ENCODE results near the gene PLEKHH3. TPM values are rescaled to one million over a fixed set of nuclear protein-coding genes. Genes with fewer than 3 reads are reported as not detected.
"Not testable (repeated sequence)": the region's sequence is repeated elsewhere in the genome, so short reads cannot be mapped to it uniquely, and the experiment has no call there.

Gene PLEKHH3
- total RNA-seq, 1 donor from 2014 or later: 0.52 TPM

DNA sequence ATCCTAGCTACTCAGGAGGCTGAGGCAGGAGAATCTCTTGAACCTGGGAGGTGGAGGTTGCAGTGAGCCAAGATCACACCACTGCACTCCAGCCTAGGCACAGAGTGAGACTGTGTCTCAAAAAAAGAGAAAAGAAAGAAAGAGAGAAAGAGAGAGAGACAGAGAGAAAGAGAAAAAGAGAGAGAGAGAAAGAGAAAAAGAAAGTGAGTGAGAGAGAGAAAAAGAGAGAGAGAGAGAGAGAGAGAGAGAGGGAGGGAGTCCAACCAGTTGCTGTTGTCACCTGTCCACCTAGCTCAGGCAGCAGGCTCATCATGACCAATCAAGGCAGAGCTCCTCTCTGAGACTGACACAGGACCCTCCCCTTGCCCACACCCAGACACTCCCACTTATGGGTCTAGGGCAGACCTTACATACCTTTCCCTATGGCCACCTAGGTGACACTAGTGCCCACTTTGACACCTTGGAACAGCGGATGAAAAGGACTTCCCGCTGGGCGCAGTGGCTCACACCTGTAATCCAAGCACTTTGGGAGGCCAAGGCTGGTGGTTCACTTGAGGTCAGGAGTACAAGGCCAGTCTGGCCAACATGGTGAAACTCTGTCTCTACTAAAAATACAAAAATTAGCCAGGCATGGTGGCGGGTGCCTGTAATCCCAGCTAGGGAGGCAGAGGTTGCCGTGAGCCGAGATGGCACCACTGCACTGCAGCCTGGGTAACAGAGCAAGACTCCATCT is 49.6 kb downstream of the PLEKHH3 start:
- H3K36me3 Mint-ChIP-seq (ENCODE audit: low read depth); H3K27ac Mint-ChIP-seq; H3K27me3 Mint-ChIP-seq (ENCODE audit: insufficient read depth); H3K9me3 Mint-ChIP-seq; intact Hi-C loops (cut with micrococcal nuclease); H3K4me1 Mint-ChIP-seq (ENCODE audit: low read depth); H3K4me3 Mint-ChIP-seq; DNase-seq (ENCODE audit: low spot score): not testable (repeated sequence)

- Mint-ChIP-seq H3K9me3 (no peaks in the 10 kb centered on the region), H3K27me3 (ENCODE audit: insufficient read depth) (no peaks in the 10 kb centered on the region), H3K27ac (no peak overlapping the region), H3K4me1 (ENCODE audit: low read depth) (peaks cover 3% of the 10 kb centered on the region), H3K36me3 (ENCODE audit: low read depth) (no peaks in the 10 kb centered on the region), H3K4me3 (no peak overlapping the region)
- DNase-seq (ENCODE audit: low spot score): no peak
- intact Hi-C loops (cut with micrococcal nuclease): no loop called here
Measured at GRCh38 chr17:42623732-42624596, 52.8 kb downstream of the PLEKHH3 start.

GRCh38 chr17:42623271-42623670 is 53.5 kb downstream of the PLEKHH3 start:
- intact Hi-C loops (cut with micrococcal nuclease): no loop called here
- DNase-seq (ENCODE audit: low spot score): no peak
- Mint-ChIP-seq H3K27me3 (ENCODE audit: insufficient read depth) (no peaks in the 10 kb centered on the region), H3K9me3 (no peaks in the 10 kb centered on the region), H3K36me3 (ENCODE audit: low read depth) (no peaks in the 10 kb centered on the region), H3K4me1 (ENCODE audit: low read depth) (peaks cover 10% of the 10 kb centered on the region), H3K4me3 (no peak overlapping the region), H3K27ac (no peak overlapping the region)

DNA sequence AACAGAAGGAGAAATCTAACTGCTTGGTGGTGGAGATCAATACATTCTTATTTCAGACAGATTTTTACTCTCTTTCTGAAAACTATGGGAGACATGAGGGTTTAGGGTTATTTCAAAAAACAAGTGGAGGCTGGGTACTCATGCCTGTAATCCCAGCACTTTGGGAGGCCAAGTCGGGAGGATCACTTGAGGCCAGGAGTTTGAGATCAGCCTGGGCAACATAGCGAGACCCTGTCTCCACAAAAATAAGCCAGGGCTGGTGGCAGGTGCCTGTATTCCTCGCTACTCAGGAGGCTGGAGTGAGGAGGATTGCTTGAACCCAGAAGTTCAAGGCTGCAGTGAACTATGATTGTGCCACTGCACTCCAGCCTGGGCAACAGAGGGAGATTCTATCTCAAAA is 54.8 kb downstream of the PLEKHH3 start:
- peaks cover 17% of the 10 kb centered on the region for H3K4me1 Mint-ChIP-seq (ENCODE audit: low read depth)
- intact Hi-C loops (cut with micrococcal nuclease); DNase-seq (ENCODE audit: low spot score); H3K27ac Mint-ChIP-seq; H3K9me3 Mint-ChIP-seq; H3K36me3 Mint-ChIP-seq (ENCODE audit: low read depth); H3K27me3 Mint-ChIP-seq (ENCODE audit: insufficient read depth); H3K4me3 Mint-ChIP-seq: not testable (repeated sequence)

DNA sequence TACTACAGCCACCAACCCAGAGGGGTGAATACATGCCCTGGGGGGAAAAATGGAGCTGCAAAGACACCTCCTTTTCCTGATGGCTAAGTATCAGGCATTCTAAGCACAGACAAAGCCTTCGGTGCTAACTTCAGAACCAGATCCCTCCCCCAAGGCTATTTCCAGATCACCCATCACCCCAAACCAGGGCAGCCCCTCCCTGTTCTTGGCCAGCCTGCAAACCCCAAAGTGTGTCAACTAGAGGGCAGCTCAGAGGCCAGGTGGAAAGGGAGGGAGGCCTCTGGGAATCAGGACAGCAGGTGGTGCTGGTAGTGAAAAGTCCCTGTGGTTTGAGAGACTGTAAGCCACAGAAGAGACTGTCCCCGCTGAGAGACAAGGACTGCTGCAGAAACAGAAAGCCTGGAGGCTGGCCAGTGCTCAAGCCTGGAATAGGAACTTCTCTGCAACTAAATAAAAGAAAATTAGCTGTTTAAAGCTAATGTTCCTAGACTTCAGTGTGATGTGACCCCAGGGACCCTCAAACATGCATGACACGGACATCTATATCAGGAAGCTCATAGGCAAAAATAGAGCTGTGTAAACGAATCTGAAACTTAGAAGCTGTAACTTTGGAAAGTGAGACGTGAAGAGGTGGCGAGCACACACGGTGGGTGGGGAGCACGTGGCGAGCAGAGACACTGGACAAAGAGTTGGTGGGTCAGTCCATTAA is 58.2 kb downstream of the PLEKHH3 start:
- Mint-ChIP-seq H3K9me3 (no peaks in the 10 kb centered on the region), H3K27ac (no peak overlapping the region), H3K36me3 (ENCODE audit: low read depth) (peaks cover 15% of the 10 kb centered on the region), H3K4me1 (ENCODE audit: low read depth) (peaks cover 17% of the 10 kb centered on the region), H3K27me3 (ENCODE audit: insufficient read depth) (no peaks in the 10 kb centered on the region), H3K4me3 (no peak overlapping the region)
- intact Hi-C loops (cut with micrococcal nuclease): no loop called here
- no peak for DNase-seq (ENCODE audit: low spot score)

GRCh38 chr17:42617956-42618431 is 58.8 kb downstream of the PLEKHH3 start:
- Mint-ChIP-seq H3K27me3 (ENCODE audit: insufficient read depth) (no peaks in the 10 kb centered on the region), H3K36me3 (ENCODE audit: low read depth) (peaks cover 17% of the 10 kb centered on the region), H3K9me3 (no peaks in the 10 kb centered on the region), H3K4me1 (ENCODE audit: low read depth) (peaks cover 17% of the 10 kb centered on the region), H3K4me3 (no peak overlapping the region), H3K27ac (no peak overlapping the region)
- DNase-seq (ENCODE audit: low spot score): no peak
- intact Hi-C loops (cut with micrococcal nuclease): no loop called here

Other genes with a start within 250 kb of the PLEKHH3 start
- gene ATP6V0A1, start 218.1 kb downstream of the PLEKHH3 start, total RNA-seq: 23.2 and 27.1 TPM in 2 replicates
- gene NAGLU, start 140.8 kb downstream of the PLEKHH3 start, total RNA-seq: 18.2 and 20.8 TPM in 2 replicates
- 0.49 and 0.78 TPM in 2 replicates for gene HSD17B1, start 124.1 kb downstream of the PLEKHH3 start, total RNA-seq
- 93.1 and 95.4 TPM in 2 replicates for gene COASY, start 114.8 kb downstream of the PLEKHH3 start, total RNA-seq
- 74.1 and 75.4 TPM in 2 replicates for gene MLX, start 109.9 kb downstream of the PLEKHH3 start, total RNA-seq
- gene PSMC3IP, start 99.3 kb downstream of the PLEKHH3 start, total RNA-seq: 27.6 and 31.5 TPM in 2 replicates
- 41.1 and 43.4 TPM in 2 replicates for gene RETREG3, start 67.6 kb downstream of the PLEKHH3 start, total RNA-seq
- 90.0 and 95.2 TPM in 2 replicates for gene TUBG1, start 67.3 kb downstream of the PLEKHH3 start, total RNA-seq
- gene TUBG2, start 17.7 kb downstream of the PLEKHH3 start, total RNA-seq: 9.1 and 11.6 TPM in 2 replicates
- gene CCR10, start 4.8 kb upstream of the PLEKHH3 start, total RNA-seq: 0.15 and 0.21 TPM in 2 replicates
- gene CNTNAP1, start 5.5 kb upstream of the PLEKHH3 start, total RNA-seq: 1.8 and 2.2 TPM in 2 replicates
- gene EZH1, start 68.0 kb upstream of the PLEKHH3 start, total RNA-seq: 35.6 and 40.0 TPM in 2 replicates
- not detected in 2 replicates for gene RAMP2, start 84.2 kb upstream of the PLEKHH3 start, total RNA-seq
- gene VPS25, start 96.5 kb upstream of the PLEKHH3 start, total RNA-seq: 93.6 and 97.0 TPM in 2 replicates
- 0.12 and 0.29 TPM in 2 replicates for gene WNK4, start 103.6 kb upstream of the PLEKHH3 start, total RNA-seq
- 53.5 and 59.3 TPM in 2 replicates for gene COA3, start 121.7 kb upstream of the PLEKHH3 start, total RNA-seq
- not detected in 2 replicates for gene CNTD1, start 121.9 kb upstream of the PLEKHH3 start, total RNA-seq
- gene BECN1, start 147.3 kb upstream of the PLEKHH3 start, total RNA-seq: 100 and 110 TPM in 2 replicates
- 217 and 220 TPM in 2 replicates for gene PSME3, start 156.4 kb upstream of the PLEKHH3 start, total RNA-seq
- 3.6 and 4.0 TPM in 2 replicates for gene AOC2, start 167.6 kb upstream of the PLEKHH3 start, total RNA-seq
- gene AOC3, start 174.2 kb upstream of the PLEKHH3 start, total RNA-seq: 1.9 and 3.7 TPM in 2 replicates
- gene G6PC1, start 223.8 kb upstream of the PLEKHH3 start, total RNA-seq: not detected in 2 replicates